Measurements from ENCODE around the gene P4HA2.

- TF ChIP-seq CTCF (IDR thresholded peaks at IDR 0.05 in 8 of 11, conservative IDR thresholded peaks at IDR 0.05 in 3 of 11) (no peak), POLR2AphosphoS5 (IDR thresholded peaks at IDR 0.05) (no peak)
Measured at GRCh38 chr5:132267166-132267739, 39.6 kb upstream of the P4HA2 start.
